ENCODE results near the gene SRBD1.

The SRBD1 gene

DNA sequence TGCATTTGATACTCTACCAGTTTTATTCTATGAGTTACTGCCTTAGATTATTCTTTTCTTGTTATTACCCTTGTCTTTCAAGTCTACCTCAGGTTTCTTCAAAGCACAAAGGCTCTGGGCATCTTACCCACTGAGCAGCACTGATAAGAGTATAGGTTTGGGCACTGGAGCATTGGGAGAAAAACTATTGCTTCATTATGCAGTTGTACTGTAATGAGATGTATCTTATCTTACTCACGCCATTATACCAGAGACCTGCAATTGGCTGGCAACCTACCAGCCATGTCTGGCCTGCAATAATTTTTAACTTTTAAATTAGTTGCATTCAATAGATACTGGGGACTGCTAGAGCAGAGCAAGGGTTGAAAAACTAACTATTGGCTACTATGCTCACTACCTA, 18.9 kb upstream of the SRBD1 start:
- H3K9me3 ChIP-seq (ENCODE audit: control insufficient read depth, low read length) = no peaks in the 10 kb centered on the region
- H3K36me3 ChIP-seq (ENCODE audit: control insufficient read depth, insufficient read depth, low read length) = no peaks in the 10 kb centered on the region
- no peak overlapping the region for H3K27ac ChIP-seq (ENCODE audit: low read depth, low read length, severe bottlenecking)
- no peak overlapping the region for H3K4me3 ChIP-seq (ENCODE audit: extremely low read depth, insufficient read depth, low read length, poor library complexity, severe bottlenecking)
- 89% methylated on average over 1 of the region's 1 CpG; no CpG with 5 or more reads in 1 of the 2 experiments for WGBS, 2 experiments (ENCODE audit: insufficient coverage in 2 of 2)
- no peaks in the 10 kb centered on the region for H3K4me1 ChIP-seq (ENCODE audit: control insufficient read depth, insufficient read depth, low read length, poor library complexity, severe bottlenecking)

DNA sequence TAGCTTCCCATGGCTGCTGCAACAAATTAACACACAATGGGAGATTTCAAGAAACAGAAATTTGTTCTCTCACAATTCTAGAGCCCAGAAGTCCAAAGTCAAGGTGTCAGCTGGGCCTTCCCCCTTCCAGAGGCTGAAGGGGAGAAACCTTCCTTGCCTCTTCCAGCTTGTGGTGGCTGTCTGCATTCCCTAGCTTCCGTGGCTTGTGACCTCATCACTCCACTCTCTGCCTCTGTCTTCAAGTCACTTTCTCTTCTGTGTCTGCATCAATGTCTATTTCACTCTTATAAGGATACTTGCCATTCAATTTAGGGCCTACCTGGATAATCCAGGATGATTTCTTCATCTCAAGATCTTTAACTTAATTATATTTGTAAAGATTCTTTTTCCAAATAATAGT, 16.8 kb upstream of the SRBD1 start:
- Histone ChIP-seq H3K4me3 (ENCODE audit: extremely low read depth, insufficient read depth, low read length, poor library complexity, severe bottlenecking) (no peak overlapping the region), H3K9me3 (ENCODE audit: control insufficient read depth, low read length) (no peaks in the 10 kb centered on the region), H3K36me3 (ENCODE audit: control insufficient read depth, insufficient read depth, low read length) (no peaks in the 10 kb centered on the region), H3K4me1 (ENCODE audit: control insufficient read depth, insufficient read depth, low read length, poor library complexity, severe bottlenecking) (no peaks in the 10 kb centered on the region), H3K27ac (ENCODE audit: low read depth, low read length, severe bottlenecking) (no peak overlapping the region)
- WGBS, 2 experiments (ENCODE audit: insufficient coverage in 2 of 2) = 83% methylated on average over 1 of the region's 1 CpG; no CpG with 5 or more reads in 1 of the 2 experiments

DNA sequence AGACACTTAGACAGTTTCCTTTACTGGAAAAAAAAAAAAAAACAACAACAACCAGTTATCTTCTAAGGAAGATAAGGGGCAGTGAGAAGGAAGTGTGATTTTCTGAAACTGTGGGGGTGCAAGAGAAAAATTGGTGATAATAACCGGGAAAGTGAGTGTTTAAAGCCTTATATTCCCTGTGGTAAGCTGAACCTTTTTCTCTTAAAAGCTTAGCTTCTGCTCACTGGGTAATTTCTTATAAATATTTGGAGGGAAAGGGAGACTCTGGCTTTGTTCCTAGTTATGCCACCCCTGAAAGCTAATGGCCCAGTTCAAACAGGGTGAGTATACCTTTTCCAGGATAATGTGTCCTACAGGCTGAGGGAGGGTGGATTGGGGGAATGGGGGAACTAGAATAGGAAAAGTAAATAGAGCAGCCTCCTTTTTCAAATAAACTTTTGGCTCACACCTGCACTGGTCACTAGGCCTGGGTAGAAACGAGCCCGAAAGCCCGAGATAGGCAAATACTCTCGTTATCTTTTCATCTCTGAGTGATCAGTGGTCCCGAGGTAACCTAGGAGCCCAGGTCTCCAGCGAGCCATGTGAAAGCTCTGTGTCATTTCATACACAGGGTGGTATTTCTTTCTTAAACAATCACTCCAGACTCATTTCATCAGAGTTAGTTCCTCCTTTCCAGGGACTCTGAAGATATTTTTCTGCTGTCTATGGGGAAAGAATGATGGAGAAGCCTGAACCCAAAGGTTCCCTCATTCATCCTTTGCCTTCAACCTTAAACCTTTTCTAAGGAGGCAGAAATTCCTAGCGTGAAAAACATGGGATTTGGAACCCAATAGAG, 15.5 kb upstream of the SRBD1 start:
- H3K36me3 ChIP-seq (ENCODE audit: control insufficient read depth, insufficient read depth, low read length) = no peaks in the 10 kb centered on the region
- H3K4me1 ChIP-seq (ENCODE audit: control insufficient read depth, insufficient read depth, low read length, poor library complexity, severe bottlenecking) = no peaks in the 10 kb centered on the region
- no peaks in the 10 kb centered on the region for H3K9me3 ChIP-seq (ENCODE audit: control insufficient read depth, low read length)
- no peak overlapping the region for H3K4me3 ChIP-seq (ENCODE audit: extremely low read depth, insufficient read depth, low read length, poor library complexity, severe bottlenecking)
- H3K27ac ChIP-seq (ENCODE audit: low read depth, low read length, severe bottlenecking) = no peak overlapping the region
- 83 to 86% methylated on average over 5 to 7 of the region's 8 CpGs for WGBS, 2 experiments (ENCODE audit: insufficient coverage in 2 of 2)

GRCh38 chr2:45625824-45626223, 14.8 kb upstream of the SRBD1 start:
- H3K36me3 ChIP-seq (ENCODE audit: control insufficient read depth, insufficient read depth, low read length) = no peaks in the 10 kb centered on the region
- H3K4me3 ChIP-seq (ENCODE audit: extremely low read depth, insufficient read depth, low read length, poor library complexity, severe bottlenecking) = no peak overlapping the region
- H3K4me1 ChIP-seq (ENCODE audit: control insufficient read depth, insufficient read depth, low read length, poor library complexity, severe bottlenecking) = no peaks in the 10 kb centered on the region
- H3K9me3 ChIP-seq (ENCODE audit: control insufficient read depth, low read length) = no peaks in the 10 kb centered on the region
- no peak overlapping the region for H3K27ac ChIP-seq (ENCODE audit: low read depth, low read length, severe bottlenecking)

DNA sequence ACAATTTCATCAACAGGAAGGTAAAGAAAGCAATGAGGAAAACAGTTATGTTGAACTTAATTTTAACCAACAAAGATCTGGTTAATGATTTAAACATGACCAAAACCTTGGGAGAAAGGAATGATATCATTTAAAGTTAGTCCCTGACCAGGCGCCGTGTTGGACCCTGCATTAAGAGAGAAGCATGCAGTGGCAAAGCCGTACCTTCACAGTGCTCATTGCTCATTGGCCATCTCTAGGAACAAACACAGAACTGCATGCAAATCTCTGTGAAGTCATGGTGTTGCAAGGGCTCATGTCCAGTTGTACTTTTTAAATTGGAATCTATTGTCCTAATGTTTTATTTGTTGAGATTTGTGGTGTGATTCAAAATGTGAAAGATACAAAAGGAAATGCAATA, 12.0 kb upstream of the SRBD1 start:
- no peaks in the 10 kb centered on the region for H3K4me1 ChIP-seq (ENCODE audit: control insufficient read depth, insufficient read depth, low read length, poor library complexity, severe bottlenecking)
- H3K9me3 ChIP-seq (ENCODE audit: control insufficient read depth, low read length) = no peaks in the 10 kb centered on the region
- WGBS, 2 experiments (ENCODE audit: insufficient coverage in 2 of 2) = 85 to 91% methylated on average over 3 of the region's 3 CpGs
- no peak overlapping the region for H3K4me3 ChIP-seq (ENCODE audit: extremely low read depth, insufficient read depth, low read length, poor library complexity, severe bottlenecking)
- no peaks in the 10 kb centered on the region for H3K36me3 ChIP-seq (ENCODE audit: control insufficient read depth, insufficient read depth, low read length)
- no peak overlapping the region for H3K27ac ChIP-seq (ENCODE audit: low read depth, low read length, severe bottlenecking)

DNA sequence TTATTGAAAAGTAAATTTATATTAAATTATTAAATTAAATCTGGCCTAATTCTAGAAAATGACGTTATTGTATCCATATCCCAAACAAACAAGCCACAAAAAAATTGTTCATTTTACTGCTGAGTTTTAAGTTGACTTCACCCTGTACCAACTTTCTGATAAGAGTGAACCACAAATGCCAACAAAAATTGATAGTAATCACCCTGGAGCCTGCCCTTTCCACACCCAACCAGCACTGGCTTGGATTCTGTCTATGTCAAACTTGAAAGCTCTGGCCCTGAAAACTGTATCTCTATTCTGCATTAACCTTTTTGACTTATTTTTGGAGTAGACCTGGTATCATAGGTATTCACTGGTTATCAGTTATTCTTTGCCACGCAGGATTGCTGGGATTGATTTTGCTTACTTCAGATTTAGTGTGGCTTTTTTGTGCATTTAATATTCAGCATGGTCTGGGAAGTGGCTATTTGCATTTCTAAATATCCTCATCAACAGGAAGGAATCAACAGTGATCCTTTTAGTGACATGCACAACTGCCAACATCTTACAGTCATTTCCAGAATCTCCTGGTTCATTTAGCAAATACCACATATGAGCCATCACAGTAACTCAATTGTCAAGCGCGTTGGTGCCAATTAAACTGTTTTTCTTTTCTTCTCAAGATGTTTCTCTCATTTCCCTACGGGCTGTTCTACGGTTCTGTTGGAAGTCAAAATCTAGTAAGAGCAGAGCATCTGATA, 11.4 kb upstream of the SRBD1 start:
- H3K9me3 ChIP-seq (ENCODE audit: control insufficient read depth, low read length) = no peaks in the 10 kb centered on the region

DNA sequence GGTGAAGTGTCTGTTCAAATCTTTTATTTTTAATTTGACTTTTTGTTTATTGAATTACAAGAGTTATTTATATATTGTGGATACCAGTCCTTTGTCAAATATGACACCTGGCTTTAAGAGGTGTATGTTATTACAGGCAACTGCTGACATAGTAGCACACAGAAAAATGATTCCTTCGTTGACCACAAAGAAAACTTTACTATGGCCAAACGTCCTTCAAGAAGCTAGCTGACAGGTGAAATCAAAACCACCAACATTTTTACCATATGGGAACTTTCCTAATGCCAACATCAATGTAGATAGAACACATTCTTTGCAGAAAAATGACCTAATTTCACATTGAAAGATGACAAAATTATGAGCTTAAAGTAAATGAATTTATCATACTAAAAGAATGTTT, 6.4 kb upstream of the SRBD1 start:
- 100% methylated on average over 1 of the region's 2 CpGs; no CpG with 5 or more reads in 1 of the 2 experiments for WGBS, 2 experiments (ENCODE audit: insufficient coverage in 2 of 2)
- Histone ChIP-seq H3K9me3 (ENCODE audit: control insufficient read depth, low read length) (no peaks in the 10 kb centered on the region), H3K27ac (ENCODE audit: low read depth, low read length, severe bottlenecking) (no peak overlapping the region), H3K4me1 (ENCODE audit: control insufficient read depth, insufficient read depth, low read length, poor library complexity, severe bottlenecking) (no peaks in the 10 kb centered on the region), H3K36me3 (ENCODE audit: control insufficient read depth, insufficient read depth, low read length) (no peaks in the 10 kb centered on the region), H3K4me3 (ENCODE audit: extremely low read depth, insufficient read depth, low read length, poor library complexity, severe bottlenecking) (no peak overlapping the region)

More for the DNA sequence above, 11.4 kb upstream of the SRBD1 start:
- no peaks in the 10 kb centered on the region for H3K36me3 ChIP-seq (ENCODE audit: control insufficient read depth, insufficient read depth, low read length)
- H3K4me1 ChIP-seq (ENCODE audit: control insufficient read depth, insufficient read depth, low read length, poor library complexity, severe bottlenecking) = no peaks in the 10 kb centered on the region
- H3K27ac ChIP-seq (ENCODE audit: low read depth, low read length, severe bottlenecking) = no peak overlapping the region
- WGBS, 2 experiments (ENCODE audit: insufficient coverage in 2 of 2) = 100% methylated on average over 1 to 2 of the region's 6 CpGs
- H3K4me3 ChIP-seq (ENCODE audit: extremely low read depth, insufficient read depth, low read length, poor library complexity, severe bottlenecking) = no peak overlapping the region

DNA sequence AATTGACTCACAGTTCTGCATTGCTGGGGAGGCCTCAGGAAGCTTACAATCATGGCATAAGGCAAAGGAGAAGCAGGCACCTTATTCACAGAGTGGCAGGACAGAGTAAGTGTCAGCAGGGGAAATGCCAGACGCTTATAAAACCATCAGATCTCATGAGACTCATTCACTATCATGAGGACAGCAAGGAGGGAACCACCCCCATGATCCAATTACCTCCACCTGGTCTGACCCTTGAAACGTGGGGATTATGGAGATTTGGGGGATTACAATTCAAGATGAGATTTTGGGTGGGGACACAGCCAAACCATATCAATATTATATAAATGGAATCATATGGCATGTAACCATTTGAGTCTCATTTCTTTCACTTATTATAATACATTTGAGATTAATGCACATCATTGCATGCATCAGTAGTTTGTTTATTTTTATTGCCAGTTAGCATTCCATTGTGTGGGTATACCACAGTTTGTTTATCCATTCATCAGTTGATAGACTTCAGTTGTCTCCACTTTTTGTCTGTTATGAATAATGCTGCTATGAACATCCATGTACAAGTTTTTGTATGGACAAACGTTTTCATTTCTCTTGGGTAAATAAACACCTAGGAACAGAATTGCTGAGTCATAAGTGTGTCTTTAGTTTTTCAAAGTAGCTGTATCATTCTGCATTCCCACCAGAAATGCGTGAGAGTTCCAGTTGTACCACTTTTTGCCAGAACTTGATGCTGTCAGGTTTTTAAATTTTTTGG, 5.8 kb upstream of the SRBD1 start:
- no peak overlapping the region for H3K4me3 ChIP-seq (ENCODE audit: extremely low read depth, insufficient read depth, low read length, poor library complexity, severe bottlenecking)
- no peaks in the 10 kb centered on the region for H3K9me3 ChIP-seq (ENCODE audit: control insufficient read depth, low read length)
- H3K27ac ChIP-seq (ENCODE audit: low read depth, low read length, severe bottlenecking) = no peak overlapping the region
- 50 to 73% methylated on average over 1 to 2 of the region's 4 CpGs for whole genome bisulfite sequencing, 2 experiments (ENCODE audit: insufficient coverage in 2 of 2)
- H3K36me3 ChIP-seq (ENCODE audit: control insufficient read depth, insufficient read depth, low read length) = no peaks in the 10 kb centered on the region
- peaks cover 2% of the 10 kb centered on the region for H3K4me1 ChIP-seq (ENCODE audit: control insufficient read depth, insufficient read depth, low read length, poor library complexity, severe bottlenecking)

DNA sequence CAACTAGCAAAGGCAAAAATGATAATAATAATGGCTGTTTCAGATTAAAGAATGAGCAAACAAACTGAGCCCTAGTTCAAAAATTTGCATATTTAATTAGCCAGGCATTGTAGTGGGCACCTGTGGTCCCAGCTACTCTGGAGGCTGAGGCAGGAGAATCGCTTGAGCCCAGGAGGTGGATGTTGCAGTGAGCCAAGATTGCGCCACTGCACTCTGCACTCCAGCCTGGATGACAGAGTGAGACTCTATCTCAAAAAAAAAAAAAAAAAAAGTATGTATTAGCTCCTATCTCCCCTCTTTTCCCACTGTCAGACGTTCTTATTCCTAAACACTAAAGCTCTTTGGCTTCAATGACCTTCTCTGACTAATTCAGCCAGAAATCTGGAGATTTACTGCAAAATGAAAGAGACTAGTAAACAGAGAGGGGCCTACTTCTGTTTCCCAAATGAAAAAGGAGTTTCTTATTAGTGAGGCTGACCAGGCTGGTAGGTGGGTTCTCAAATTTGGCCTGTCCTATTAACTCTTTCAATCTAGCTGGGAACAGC, 3.9 kb upstream of the SRBD1 start:
- WGBS, 2 experiments (ENCODE audit: insufficient coverage in 2 of 2) = no CpG with 5 or more reads among the region's 3 CpGs
- no peaks in the 10 kb centered on the region for H3K9me3 ChIP-seq (ENCODE audit: control insufficient read depth, low read length)
- no peaks in the 10 kb centered on the region for H3K36me3 ChIP-seq (ENCODE audit: control insufficient read depth, insufficient read depth, low read length)
- peaks cover 9% of the 10 kb centered on the region for H3K4me1 ChIP-seq (ENCODE audit: control insufficient read depth, insufficient read depth, low read length, poor library complexity, severe bottlenecking)
- H3K27ac ChIP-seq (ENCODE audit: low read depth, low read length, severe bottlenecking) = no peak overlapping the region
- H3K4me3 ChIP-seq (ENCODE audit: extremely low read depth, insufficient read depth, low read length, poor library complexity, severe bottlenecking) = no peak overlapping the region

- Histone ChIP-seq H3K27ac (ENCODE audit: low read depth, low read length, severe bottlenecking) (no peak overlapping the region), H3K4me1 (ENCODE audit: control insufficient read depth, insufficient read depth, low read length, poor library complexity, severe bottlenecking) (peaks cover 12% of the 10 kb centered on the region), H3K9me3 (ENCODE audit: control insufficient read depth, low read length) (no peaks in the 10 kb centered on the region), H3K4me3 (ENCODE audit: extremely low read depth, insufficient read depth, low read length, poor library complexity, severe bottlenecking) (no peak overlapping the region), H3K36me3 (ENCODE audit: control insufficient read depth, insufficient read depth, low read length) (no peaks in the 10 kb centered on the region)
- WGBS, 2 experiments (ENCODE audit: insufficient coverage in 2 of 2) = no CpG with 5 or more reads among the region's 1 CpG
These were observed 3.3 kb upstream of the SRBD1 start for GRCh38 chr2:45614330-45614729.
